GM23338 (cell line): ENCODE results near the gene GNS. TPM values are rescaled to one million over a fixed set of nuclear protein-coding genes. Genes with fewer than 3 reads are reported as not detected.
A peak's percentile ranks its signal among the peaks of the same experiment; 100 is the strongest.
"Not testable (repeated sequence)": the region's sequence is repeated elsewhere in the genome, so short reads cannot be mapped to it uniquely, and the experiment has no call there.

Source experiments
- ATAC-seq: fragments of 200-7000 bp; cut with Tn5 transposase; 3 replicates; pipeline ENCODE4 v1.9.1; 2020
- DNase-seq: peaks from one replicate; pipeline ENCODE4 v3.0.0-alpha.2; 2015; ENCODE audit warnings: low spot score
- H2AFZ ChIP-seq: fragments of 200-600 bp; sonication (generic); 2 replicates; pipeline ENCODE4 v1.8.0; 2016; ENCODE audit warnings: antibody characterized with exemption, mild to moderate bottlenecking, moderate library complexity
- H3F3A ChIP-seq: fragments of 200-600 bp; sonication (generic); replicated peaks from 2 replicates; pipeline ENCODE4 v1.8.0; 2017; ENCODE audit warnings: antibody characterized with exemption, mixed run types, low read depth
- H3K27ac ChIP-seq: fragments of 200-600 bp; sonication (generic); 2 replicates; pipeline ENCODE4 v1.6.1; 2016; ENCODE audit warnings: low read depth
- H3K27me3 ChIP-seq: fragments of 200-600 bp; sonication (generic); 2 replicates; pipeline ENCODE4 v1.8.0; 2016; ENCODE audit warnings: mild to moderate bottlenecking, mixed run types, moderate library complexity; ENCODE audit not compliant: insufficient read depth
- H3K36me3 ChIP-seq: fragments of 200-600 bp; sonication (generic); 2 replicates; pipeline ENCODE4 v1.8.0; 2016; ENCODE audit warnings: mild to moderate bottlenecking; ENCODE audit not compliant: insufficient read depth
- H3K4me1 ChIP-seq: fragments of 200-600 bp; sonication (generic); 2 replicates; pipeline ENCODE4 v1.8.0; 2016; ENCODE audit warnings: mild to moderate bottlenecking, moderate library complexity; ENCODE audit not compliant: insufficient read depth
- H3K4me2 ChIP-seq: fragments of 200-600 bp; sonication (generic); 2 replicates; pipeline ENCODE4 v1.7.1; 2017; ENCODE audit warnings: mixed run types
- H3K4me3 ChIP-seq: fragments of 200-600 bp; sonication (generic); 2 replicates; pipeline ENCODE4 v1.6.1; 2016; ENCODE audit warnings: mixed run types
- H3K79me2 ChIP-seq: fragments of 200-600 bp; sonication (generic); replicated peaks from 2 replicates; pipeline ENCODE4 v1.8.0; 2017; ENCODE audit warnings: mild to moderate bottlenecking; ENCODE audit not compliant: insufficient read depth
- H3K9me2 ChIP-seq: fragments of 200-600 bp; sonication (generic); 2 replicates; pipeline ENCODE4 v1.8.0; 2017; ENCODE audit not compliant: insufficient read depth
- H4K20me1 ChIP-seq: fragments of 200-600 bp; sonication (generic); replicated peaks from 2 replicates; pipeline ENCODE4 v1.8.0; 2017; ENCODE audit warnings: mild to moderate bottlenecking; ENCODE audit not compliant: insufficient read depth
- H3K27ac Mint-ChIP-seq: 2 replicates; pipeline ENCODE4 v1.8.0; 2020; ENCODE audit warnings: inconsistent platforms, mild to moderate bottlenecking, moderate library complexity, mixed read lengths
- H3K27me3 Mint-ChIP-seq: 3 replicates; pipeline ENCODE4 v1.8.0; 2022; ENCODE audit warnings: low read depth, mild to moderate bottlenecking, moderate library complexity, mixed read lengths, inconsistent platforms; ENCODE audit not compliant: insufficient read depth, poor library complexity
- H3K36me3 Mint-ChIP-seq: 3 replicates; pipeline ENCODE4 v1.8.0; 2021; ENCODE audit warnings: low read depth, mild to moderate bottlenecking, inconsistent platforms, moderate library complexity, mixed read lengths
- H3K4me1 Mint-ChIP-seq: 3 replicates; pipeline ENCODE4 v1.8.0; 2020; ENCODE audit warnings: mild to moderate bottlenecking, inconsistent platforms, mixed read lengths
- H3K4me3 Mint-ChIP-seq: 3 replicates; pipeline ENCODE4 v1.8.0; 2021; ENCODE audit warnings: moderate library complexity, mild to moderate bottlenecking, inconsistent platforms, mixed read lengths
- H3K9me3 Mint-ChIP-seq: 3 replicates; pipeline ENCODE4 v1.8.0; 2020; ENCODE audit warnings: moderate library complexity, mild to moderate bottlenecking, inconsistent platforms, mixed read lengths
- CREB1 ChIP-seq: fragments of 250-450 bp; sonication (Bioruptor Pico); IDR thresholded peaks from 2 replicates; pipeline ENCODE4 v1.5.0; 2020; ENCODE audit warnings: low read depth, mild to moderate bottlenecking, moderate library complexity
- EZH2 ChIP-seq: fragments of 200-600 bp; sonication (generic); IDR thresholded peaks from one replicate; pipeline ENCODE4 v1.8.0; 2017; ENCODE audit warnings: antibody characterized with exemption, mild to moderate bottlenecking, low read depth; ENCODE audit not compliant: unreplicated experiment
- EZH2phosphoT487 ChIP-seq: fragments of 200-600 bp; sonication (generic); IDR thresholded peaks from one replicate; pipeline ENCODE4 v1.8.1; 2018; ENCODE audit warnings: antibody characterized with exemption; ENCODE audit not compliant: unreplicated experiment
- JUNB ChIP-seq: IDR thresholded peaks from one replicate; pipeline ENCODE4 v1.6.1; 2016; ENCODE audit warnings: antibody characterized with exemption; ENCODE audit not compliant: unreplicated experiment
- NANOG ChIP-seq: IDR thresholded peaks from 2 replicates; pipeline ENCODE4 v1.6.1; 2016; ENCODE audit warnings: antibody characterized with exemption, borderline replicate concordance
- STAT1 ChIP-seq: IDR thresholded peaks from one replicate; pipeline ENCODE4 v1.6.1; 2016; ENCODE audit warnings: antibody characterized with exemption; ENCODE audit not compliant: unreplicated experiment
- polyA plus RNA-seq: library from polyadenylated mRNA; unstranded; fragments of >200 nt; fragmentation: Nextera tagmentation; extraction: Ambion mirVana; gene quantifications from 2 replicates; pipeline ENCODE4 v1.2.1, GENCODE V29; 2016
- total RNA-seq: library from RNA; depleted of rRNA; stranded (reverse); fragments of >200 nt; shearing (Covaris generic); gene quantifications from 2 replicates; pipeline ENCODE4 v1.2.3, GENCODE V29; 2014
- TF ChIP-seq, protein P1 (sequence below): fragments of 250-450 bp; sonication (Bioruptor Pico); IDR thresholded peaks from 2 replicates; pipeline ENCODE4 v1.5.0; 2020; ENCODE audit warnings: mild to moderate bottlenecking, moderate library complexity

The GNS gene
- total and polyA plus RNA-seq, 2 experiments from 2014 or later, result 12.3 to 34.9 TPM

DNA sequence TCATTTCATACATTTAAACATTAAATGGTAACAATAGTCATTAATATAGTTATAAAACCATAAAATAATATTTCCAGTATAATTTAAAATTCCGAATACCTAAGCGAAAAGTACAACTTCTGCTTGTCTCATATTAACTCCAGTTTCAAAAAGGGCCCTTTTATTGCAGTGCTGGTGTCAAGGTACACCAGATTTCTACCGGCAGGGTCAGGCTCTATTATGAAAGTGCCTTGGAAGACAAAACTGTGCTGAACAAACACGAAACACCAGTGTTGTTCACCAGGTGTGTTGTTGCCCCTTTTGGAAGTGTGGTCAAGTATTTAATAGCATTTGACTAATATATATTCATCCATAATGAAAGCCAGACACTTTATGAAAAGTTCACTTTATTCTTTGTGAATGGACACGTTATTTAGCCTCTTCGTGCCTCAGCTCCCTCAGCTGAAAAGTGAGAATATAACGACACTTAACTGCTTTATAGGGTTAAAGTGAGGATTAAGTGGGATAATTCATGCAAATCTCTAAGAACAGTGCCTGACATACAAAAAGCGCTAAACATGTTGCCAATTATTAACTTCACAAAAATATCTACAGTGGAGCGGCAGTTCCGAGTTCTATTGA is 20.3 kb upstream of the GNS start:
- H3F3A ChIP-seq, result peaks cover 8% of the 10 kb centered on the region
- peaks cover 16% of the 10 kb centered on the region for H3K4me1 ChIP-seq
- no peak for DNase-seq
- peaks cover 31% of the 10 kb centered on the region for H3K27me3 Mint-ChIP-seq
- H3K4me1 Mint-ChIP-seq, result peaks cover 13% of the 10 kb centered on the region
- peak overlapping the region; percentile 95 for H3K4me2 ChIP-seq
- no peaks in the 10 kb centered on the region; the same call in 1 of the 3 replicates for H3K36me3 Mint-ChIP-seq
- H3K9me3 Mint-ChIP-seq, result peaks cover 14% of the 10 kb centered on the region; the same call in 2 of the 3 replicates
- H3K4me3 ChIP-seq, result peak overlapping the region; percentile 70; the same call in 1 of the 2 replicates
- H3K27me3 ChIP-seq, result peaks cover 52% of the 10 kb centered on the region
- H3K79me2 ChIP-seq, result no peaks in the 10 kb centered on the region
- H3K36me3 ChIP-seq, result no peaks in the 10 kb centered on the region
- no peaks in the 10 kb centered on the region for H3K9me2 ChIP-seq
- H3K27ac Mint-ChIP-seq, result no peak overlapping the region
- no peak for ATAC-seq
- TF ChIP-seq CREB1 (CRISPR knock-in tag) (no peak), EZH2 (no peak), STAT1 (no peak), NANOG (no peak), JUNB (no peak), EZH2phosphoT487 (no peak)
- TF ChIP-seq, protein P1, sequence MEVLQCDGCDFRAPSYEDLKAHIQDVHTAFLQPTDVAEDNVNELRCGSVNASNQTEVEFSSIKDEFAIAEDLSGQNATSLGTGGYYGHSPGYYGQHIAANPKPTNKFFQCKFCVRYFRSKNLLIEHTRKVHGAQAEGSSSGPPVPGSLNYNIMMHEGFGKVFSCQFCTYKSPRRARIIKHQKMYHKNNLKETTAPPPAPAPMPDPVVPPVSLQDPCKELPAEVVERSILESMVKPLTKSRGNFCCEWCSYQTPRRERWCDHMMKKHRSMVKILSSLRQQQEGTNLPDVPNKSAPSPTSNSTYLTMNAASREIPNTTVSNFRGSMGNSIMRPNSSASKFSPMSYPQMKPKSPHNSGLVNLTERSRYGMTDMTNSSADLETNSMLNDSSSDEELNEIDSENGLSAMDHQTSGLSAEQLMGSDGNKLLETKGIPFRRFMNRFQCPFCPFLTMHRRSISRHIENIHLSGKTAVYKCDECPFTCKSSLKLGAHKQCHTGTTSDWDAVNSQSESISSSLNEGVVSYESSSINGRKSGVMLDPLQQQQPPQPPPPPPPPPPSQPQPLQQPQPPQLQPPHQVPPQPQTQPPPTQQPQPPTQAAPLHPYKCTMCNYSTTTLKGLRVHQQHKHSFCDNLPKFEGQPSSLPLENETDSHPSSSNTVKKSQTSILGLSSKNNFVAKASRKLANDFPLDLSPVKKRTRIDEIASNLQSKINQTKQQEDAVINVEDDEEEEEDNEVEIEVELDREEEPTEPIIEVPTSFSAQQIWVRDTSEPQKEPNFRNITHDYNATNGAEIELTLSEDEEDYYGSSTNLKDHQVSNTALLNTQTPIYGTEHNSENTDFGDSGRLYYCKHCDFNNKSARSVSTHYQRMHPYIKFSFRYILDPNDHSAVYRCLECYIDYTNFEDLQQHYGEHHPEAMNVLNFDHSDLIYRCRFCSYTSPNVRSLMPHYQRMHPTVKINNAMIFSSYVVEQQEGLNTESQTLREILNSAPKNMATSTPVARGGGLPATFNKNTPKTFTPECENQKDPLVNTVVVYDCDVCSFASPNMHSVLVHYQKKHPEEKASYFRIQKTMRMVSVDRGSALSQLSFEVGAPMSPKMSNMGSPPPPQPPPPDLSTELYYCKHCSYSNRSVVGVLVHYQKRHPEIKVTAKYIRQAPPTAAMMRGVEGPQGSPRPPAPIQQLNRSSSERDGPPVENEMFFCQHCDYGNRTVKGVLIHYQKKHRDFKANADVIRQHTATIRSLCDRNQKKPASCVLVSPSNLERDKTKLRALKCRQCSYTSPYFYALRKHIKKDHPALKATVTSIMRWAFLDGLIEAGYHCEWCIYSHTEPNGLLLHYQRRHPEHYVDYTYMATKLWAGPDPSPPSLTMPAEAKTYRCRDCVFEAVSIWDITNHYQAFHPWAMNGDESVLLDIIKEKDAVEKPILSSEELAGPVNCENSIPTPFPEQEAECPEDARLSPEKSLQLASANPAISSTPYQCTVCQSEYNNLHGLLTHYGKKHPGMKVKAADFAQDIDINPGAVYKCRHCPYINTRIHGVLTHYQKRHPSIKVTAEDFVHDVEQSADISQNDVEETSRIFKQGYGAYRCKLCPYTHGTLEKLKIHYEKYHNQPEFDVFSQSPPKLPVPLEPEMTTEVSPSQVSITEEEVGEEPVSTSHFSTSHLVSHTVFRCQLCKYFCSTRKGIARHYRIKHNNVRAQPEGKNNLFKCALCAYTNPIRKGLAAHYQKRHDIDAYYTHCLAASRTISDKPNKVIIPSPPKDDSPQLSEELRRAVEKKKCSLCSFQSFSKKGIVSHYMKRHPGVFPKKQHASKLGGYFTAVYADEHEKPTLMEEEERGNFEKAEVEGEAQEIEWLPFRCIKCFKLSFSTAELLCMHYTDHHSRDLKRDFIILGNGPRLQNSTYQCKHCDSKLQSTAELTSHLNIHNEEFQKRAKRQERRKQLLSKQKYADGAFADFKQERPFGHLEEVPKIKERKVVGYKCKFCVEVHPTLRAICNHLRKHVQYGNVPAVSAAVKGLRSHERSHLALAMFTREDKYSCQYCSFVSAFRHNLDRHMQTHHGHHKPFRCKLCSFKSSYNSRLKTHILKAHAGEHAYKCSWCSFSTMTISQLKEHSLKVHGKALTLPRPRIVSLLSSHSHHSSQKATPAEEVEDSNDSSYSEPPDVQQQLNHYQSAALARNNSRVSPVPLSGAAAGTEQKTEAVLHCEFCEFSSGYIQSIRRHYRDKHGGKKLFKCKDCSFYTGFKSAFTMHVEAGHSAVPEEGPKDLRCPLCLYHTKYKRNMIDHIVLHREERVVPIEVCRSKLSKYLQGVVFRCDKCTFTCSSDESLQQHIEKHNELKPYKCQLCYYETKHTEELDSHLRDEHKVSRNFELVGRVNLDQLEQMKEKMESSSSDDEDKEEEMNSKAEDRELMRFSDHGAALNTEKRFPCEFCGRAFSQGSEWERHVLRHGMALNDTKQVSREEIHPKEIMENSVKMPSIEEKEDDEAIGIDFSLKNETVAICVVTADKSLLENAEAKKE, result no peak
- no peak overlapping the region for H2AFZ ChIP-seq
- H3K4me3 Mint-ChIP-seq, result peak overlapping the region; percentile 74
- H4K20me1 ChIP-seq, result no peaks in the 10 kb centered on the region; the same call in 1 of the 2 replicates
- H3K27ac ChIP-seq, result no peak overlapping the region

DNA sequence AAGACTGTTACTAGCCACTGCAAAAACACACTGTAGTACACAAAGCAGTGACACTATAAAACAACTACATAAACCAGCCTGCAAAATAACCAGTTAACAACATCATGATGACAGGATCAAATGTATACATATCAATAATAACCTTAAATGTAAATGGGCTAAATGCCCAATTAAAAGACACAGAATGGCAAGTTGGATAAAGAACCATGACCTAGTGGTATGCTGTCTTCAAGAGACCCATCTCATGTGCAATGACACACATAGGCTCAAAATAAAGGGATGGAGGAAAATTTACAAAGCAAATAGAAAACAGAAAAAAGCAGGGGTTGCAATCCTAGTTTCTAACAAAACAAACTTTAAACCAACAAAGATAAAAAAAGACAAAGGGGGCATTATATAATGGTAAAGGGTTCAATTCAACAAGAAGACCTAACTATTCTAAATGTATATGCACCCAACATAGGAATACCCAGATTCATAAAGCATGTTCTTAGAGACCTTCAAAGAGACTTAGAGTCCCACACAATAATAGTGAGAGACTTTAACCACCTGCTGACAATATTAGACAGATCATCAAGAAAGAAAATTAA is 16.0 kb upstream of the GNS start:
- H3K27me3 Mint-ChIP-seq, result peaks cover 17% of the 10 kb centered on the region
- not testable (repeated sequence) for H3F3A ChIP-seq, H4K20me1 ChIP-seq, H3K27ac ChIP-seq, ATAC-seq, H3K4me3 Mint-ChIP-seq, H3K4me1 ChIP-seq, H3K9me2 ChIP-seq, H3K79me2 ChIP-seq, H3K36me3 Mint-ChIP-seq, H3K4me3 ChIP-seq, DNase-seq, H3K36me3 ChIP-seq, H3K27ac Mint-ChIP-seq, H3K4me2 ChIP-seq, H2AFZ ChIP-seq, H3K4me1 Mint-ChIP-seq
- H3K27me3 ChIP-seq, result peaks cover 18% of the 10 kb centered on the region
- H3K9me3 Mint-ChIP-seq, result peaks cover 19% of the 10 kb centered on the region; the same call in 2 of the 3 replicates
